HK-2 (cell line): Measurements from ENCODE around the gene ZNF330.
A peak's percentile ranks its signal among the peaks of the same experiment; 100 is the strongest.
"Not testable (repeated sequence)": the region's sequence is repeated elsewhere in the genome, so short reads cannot be mapped to it uniquely, and the experiment has no call there.

Experiments used
- DNase-seq: peaks from one replicate; pipeline ENCODE4 v3.0.0-alpha.2; 2018; ENCODE audit not compliant: unreplicated experiment

ZNF330 gene

DNA sequence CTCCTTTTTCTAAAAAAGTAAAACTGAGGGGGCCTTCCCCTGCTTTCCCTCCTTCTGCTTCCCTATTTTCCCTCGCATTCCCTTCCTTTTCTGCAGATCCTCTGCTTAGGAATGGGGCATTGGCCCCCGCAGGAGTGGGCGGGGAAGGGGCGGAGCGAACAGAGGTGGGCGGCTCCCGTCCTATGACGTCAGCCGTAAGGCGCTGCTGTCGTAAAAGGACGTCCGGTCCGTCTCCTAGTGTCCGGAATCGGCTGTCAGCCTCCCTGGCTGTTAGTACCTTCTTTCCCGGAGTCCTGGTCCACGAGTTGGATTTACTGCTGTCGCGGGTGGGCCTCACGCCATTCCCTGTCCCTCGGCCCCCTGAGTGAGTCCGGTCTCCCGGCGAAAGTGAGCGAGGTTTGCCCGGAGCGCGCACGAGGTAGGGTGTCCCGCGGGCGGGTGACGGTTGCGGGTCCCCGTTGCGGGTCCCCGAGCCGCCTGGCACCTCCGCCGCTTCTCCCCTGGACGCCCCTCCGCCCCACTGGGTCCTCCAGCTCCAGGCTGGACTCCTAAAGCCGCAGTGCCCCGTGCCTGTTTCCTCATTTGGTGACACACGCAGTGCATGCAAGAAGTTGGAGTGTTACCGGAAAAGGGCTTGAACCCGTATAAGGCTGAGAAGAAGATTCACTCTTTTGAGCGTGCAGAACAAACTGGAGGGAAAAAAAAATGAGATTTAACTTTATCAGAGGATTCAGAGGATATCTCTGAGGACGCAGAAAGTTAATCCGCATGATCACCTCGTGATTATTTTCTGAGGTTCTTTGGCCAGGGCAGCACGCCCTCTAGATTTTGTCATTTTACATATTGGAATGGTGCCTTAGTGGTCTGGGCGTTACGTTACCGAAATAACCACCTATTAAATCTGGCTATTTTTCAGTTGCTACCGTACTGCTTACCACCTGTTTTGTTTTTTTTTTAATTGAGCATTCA lies at the start of gene ZNF330:
Gene ZNF330 (plus strand): TSS at position 205 of the 969 bp plus-strand sequence. CDS start 1,477 bp downstream, outside the sequence.
- peak; percentile 92 for DNase-seq

GRCh38 chr4:141174457-141174856 lies 46.2 kb upstream of the ZNF330 start:
- DNase-seq: no peak

- DNase-seq: no peak
Observed at GRCh38 chr4:141177171-141177570, 43.5 kb upstream of the ZNF330 start.

DNA sequence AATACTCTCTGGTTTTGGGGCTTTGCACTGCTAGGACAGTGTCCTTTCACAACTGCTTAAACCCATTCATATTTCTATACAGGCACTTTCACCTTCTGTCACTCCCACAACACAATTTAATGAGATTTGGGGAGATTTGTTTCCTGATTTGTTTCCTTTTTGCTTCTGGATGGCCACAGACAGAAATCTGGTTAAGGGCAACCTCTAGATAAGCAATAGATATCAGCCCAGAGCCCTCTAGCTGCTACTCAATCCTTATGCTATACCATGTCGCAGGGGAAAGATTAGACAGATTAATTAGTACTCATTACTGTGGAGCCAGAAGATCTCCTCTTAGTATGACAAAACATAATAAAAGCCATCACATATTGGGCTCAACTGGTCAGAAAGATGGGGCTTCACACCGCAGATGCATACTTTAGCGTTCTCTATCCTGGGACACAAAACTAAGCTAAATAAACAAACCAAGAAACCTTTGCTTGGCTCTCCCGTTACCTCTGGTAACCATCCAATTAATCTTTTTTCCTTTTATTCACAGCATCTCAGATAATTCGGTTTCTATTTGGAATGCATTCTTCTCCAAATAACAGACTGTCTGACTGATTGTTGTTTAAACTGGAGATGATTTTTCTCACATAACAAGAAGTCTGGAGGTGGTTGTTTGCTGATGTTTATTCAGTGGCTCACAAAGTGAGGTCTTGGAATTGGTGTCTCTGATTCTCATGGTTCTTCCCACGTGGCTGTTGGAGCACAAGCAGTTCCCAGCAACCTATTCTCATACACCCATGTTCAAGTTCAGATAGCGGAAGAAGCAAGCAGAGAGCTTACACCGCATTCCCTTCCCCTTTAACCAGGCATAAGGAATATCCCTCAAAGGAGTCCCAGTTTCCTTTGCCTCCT lies 41.0 kb upstream of the ZNF330 start:
- no peak for DNase-seq

DNA sequence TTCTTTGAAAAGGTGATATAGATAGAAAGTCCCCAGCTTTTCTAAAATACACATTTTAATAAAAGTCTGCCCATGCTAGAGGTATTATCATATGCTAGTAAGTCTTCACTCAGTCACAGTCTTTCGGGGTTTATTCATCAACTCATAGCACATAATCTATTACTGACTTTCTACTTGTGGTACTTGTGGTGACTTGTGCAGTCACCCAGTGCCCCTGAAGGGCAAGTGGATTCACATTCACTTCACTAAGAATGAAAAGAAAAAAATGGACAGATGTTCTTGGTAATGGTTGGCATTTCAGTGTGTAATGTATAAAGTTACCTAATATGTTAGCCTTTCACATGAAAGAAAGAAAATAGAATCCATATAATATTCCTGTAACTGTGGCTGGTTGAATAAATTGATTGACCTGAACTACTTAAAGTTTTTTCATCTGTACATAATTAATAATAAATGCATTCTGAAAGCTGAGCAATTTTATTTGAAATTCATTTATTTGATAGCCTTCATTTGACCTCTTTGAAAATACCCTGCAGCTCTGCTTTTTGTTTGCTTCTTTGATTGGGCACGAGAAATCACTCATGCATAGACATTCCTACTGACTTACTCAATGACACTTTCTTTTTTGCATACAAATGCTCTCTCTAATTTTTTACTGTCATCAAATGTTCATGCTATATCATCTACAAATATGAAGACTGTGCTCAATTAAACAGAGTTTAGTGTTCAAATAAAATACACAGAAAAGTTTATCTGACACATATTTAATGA lies 39.5 kb upstream of the ZNF330 start:
- DNase-seq: peak; percentile 13

DNA sequence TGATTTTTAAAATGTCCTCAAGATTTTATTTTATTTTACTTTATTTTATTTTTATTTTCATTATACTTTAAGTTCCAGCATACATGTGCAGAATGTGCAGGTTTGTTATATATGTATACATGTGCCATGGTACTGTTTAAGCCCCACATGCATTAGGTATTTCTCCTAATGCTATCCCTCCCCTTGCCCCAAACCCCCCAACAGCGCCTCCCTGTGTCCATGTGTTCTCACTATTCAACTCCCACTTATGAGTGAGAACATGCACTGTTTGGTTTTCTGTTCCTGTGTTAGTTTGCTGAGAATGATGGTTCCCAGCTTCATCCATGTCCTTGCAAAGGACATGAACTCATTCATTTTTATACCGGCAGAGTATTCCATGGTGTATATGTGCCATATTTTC lies 37.2 kb upstream of the ZNF330 start:
- not testable (repeated sequence) for DNase-seq

DNA sequence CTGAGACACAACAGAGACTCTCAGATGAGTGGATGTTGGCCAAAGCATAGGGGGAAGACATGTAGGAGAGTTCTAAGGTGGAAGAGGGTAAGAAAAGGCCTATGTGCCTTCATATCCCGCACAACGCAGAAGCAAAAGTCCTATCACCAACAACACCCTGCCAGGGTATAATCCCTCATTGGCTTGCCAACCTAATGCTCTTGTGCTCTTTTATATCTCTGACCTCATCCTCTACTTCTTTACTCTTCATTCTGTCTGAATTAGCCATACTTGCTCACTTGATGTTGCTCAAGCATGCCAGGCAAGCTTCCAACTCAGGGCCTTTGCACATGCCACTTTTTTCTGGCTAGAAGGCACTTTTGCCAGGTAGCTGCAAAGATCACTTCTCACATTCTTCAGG lies 28.1 kb upstream of the ZNF330 start:
- DNase-seq: no peak

GRCh38 chr4:141193516-141194034 lies 27.1 kb upstream of the ZNF330 start:
- DNase-seq: no peak

- no peak for DNase-seq
Observed at GRCh38 chr4:141195095-141195707, 25.5 kb upstream of the ZNF330 start.

- DNase-seq: no peak
Observed at GRCh38 chr4:141196227-141196933, 24.3 kb upstream of the ZNF330 start.

DNA sequence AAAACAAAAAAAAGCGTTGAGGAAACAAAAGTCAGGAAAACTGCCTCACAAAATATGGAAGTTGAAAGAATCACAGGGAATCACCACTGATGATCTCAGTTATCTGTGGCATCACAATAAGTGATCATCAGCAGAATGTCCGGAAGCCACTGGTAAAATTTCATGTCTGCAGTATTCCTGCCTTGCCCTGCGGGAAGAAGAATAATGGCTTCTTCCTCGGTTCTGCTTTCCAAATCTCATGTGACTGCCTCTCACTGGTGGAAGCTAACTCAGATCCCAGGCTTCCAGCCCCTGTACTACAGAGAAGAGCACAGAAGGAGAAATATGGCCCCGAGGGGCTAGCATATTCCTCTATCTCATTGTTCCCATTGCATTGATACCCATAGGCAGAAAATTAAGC lies 12.7 kb upstream of the ZNF330 start:
- no peak for DNase-seq

GRCh38 chr4:141210168-141210567 lies 10.5 kb upstream of the ZNF330 start:
- no peak for DNase-seq

DNA sequence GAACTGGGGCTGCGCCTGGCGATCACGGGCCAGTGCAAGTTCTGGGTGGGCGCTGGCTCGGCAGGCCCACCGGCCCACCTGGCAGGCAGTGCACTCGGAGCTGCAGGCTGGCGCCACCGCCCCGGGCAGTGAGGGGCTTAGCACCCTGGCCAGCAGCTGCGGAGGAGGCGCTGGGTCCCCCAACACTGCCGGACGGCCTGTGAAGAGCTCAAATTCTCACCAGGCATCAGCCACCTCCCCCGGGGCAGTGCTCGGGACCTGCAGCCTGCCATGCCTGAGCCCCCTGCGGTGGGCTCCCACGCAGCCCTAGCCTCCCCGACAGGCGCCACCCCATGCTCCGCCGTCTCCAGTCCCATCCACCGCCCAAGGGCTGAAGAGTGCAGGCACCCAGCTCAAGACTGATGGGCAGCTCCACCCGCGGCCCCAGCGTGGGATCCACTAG lies 7.1 kb upstream of the ZNF330 start:
- DNase-seq: no peak

DNA sequence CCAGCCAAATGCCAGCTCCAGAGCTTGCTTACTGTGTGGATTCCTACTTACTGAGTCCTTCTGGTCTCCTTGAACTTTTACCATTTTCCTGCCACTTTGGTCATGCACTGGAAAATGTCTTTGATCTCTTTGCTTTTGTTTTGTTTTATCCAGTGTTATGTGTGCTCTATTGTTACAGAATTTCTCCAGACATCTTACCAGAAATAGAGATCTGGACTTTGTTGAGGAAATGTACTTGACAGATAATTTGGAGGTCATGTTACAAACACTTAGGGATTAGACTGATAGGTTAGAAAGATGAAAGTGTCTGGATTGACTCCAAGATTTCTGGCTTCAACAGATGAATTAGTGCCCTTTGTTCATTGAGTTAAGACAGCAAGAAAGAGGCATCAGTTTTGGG lies 5.7 kb upstream of the ZNF330 start:
- DNase-seq: no peak

DNA sequence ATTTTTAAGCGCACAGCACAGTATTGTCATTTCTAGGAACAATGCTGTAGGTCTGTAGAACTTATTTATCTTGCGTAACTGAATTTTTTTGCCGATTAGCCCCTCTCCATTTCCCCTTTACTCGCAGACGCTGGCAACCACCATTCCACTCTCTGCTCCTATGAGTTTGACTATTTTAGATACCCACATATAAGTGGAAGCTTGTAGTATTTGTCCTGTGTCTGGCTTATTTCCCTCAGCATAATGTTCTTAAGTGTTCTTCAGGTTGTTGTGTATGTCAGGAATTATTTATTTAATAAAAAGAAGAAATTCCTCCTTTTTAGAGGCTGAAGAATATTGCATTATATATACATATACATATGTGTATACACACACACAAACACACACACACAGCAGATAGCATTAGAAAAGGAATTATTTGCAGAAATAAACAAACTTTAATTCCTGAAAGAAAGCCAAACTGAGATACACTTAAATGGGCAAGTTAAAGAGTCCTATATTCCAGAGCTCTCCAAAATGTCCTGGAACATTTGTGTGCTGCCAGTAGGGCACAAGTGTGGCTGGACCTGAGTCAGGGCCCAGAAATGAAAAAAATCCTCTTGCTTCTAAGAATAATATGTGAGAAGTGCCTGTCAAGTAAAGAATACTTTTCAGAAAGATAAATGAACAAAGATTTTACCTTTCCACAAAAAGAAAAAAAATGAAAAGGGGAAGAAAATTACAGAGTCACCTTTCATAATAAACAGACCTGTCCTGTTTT lies 4.5 kb upstream of the ZNF330 start:
- no peak for DNase-seq

DNA sequence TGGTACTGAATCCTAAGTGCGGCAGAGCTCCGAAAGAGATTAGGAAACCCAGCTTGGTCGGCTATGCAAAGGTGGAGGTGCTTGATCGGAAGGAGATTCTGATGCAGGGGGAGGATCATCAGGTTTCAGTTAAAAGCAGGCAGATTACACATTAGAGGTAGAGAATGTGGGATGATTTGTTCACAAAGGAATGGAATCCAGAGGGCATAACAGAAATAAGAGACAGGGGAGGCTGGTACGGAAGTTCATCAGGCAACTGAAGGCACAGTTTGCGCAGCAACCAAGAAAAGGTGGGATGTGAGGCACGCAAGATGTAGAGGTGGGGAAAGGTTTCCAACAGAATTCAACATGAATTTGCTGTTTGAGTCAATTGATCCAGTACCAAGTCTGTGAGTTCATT lies 424 bp upstream of the ZNF330 start:
- peak; percentile 10 for DNase-seq

GRCh38 chr4:141223418-141223817 lies 2.7 kb downstream of the ZNF330 start:
- no peak for DNase-seq

GRCh38 chr4:141227280-141227679 lies 6.6 kb downstream of the ZNF330 start:
- DNase-seq: not testable (repeated sequence)

- no peak for DNase-seq
Observed at GRCh38 chr4:141229408-141230101, 8.9 kb downstream of the ZNF330 start.
